SK-N-SH treated with all-trans-retinoic acid at 6 μM for 48 hours (cell line): ENCODE data around the gene ZC3H13.

Source experiments
- ATAC-seq: fragments of 200-7000 bp; cut with Tn5 transposase; 3 replicates; pipeline ENCODE4 v1.9.1; 2020; ENCODE audit warnings: mild to moderate bottlenecking, moderate library complexity
- BACH2 ChIP-seq: fragments of 250-450 bp; sonication (Bioruptor Pico); IDR thresholded peaks from 2 replicates; pipeline ENCODE4 v1.9.0; 2021; ENCODE audit warnings: mild to moderate bottlenecking, borderline replicate concordance
- CREB5 ChIP-seq: fragments of 250-450 bp; sonication (Bioruptor Pico); IDR thresholded peaks from 2 replicates; pipeline ENCODE4 v1.5.1; 2020; ENCODE audit warnings: low read depth, mild to moderate bottlenecking, moderate library complexity
- CSDC2 ChIP-seq: fragments of 250-450 bp; sonication (Bioruptor Pico); IDR thresholded peaks from 2 replicates; pipeline ENCODE4 v1.5.0; 2020; ENCODE audit warnings: mild to moderate bottlenecking, moderate library complexity
- ESRRG ChIP-seq: fragments of 250-450 bp; sonication (Bioruptor Pico); IDR thresholded peaks from 2 replicates; pipeline ENCODE4 v1.6.1; 2021; ENCODE audit warnings: mild to moderate bottlenecking
- GLIS3 ChIP-seq: fragments of 250-450 bp; sonication (Bioruptor Pico); IDR thresholded peaks from 2 replicates; pipeline ENCODE4 v1.5.0; 2020; ENCODE audit warnings: mild to moderate bottlenecking, moderate library complexity
- ISL1 ChIP-seq: fragments of 250-450 bp; sonication (Bioruptor Pico); IDR thresholded peaks from 2 replicates; pipeline ENCODE4 v2.1.2; 2022; ENCODE audit warnings: mild to moderate bottlenecking, moderate library complexity
- OSR1 ChIP-seq: fragments of 250-450 bp; sonication (Bioruptor Pico); IDR thresholded peaks from 2 replicates; pipeline ENCODE4 v1.8.0; 2022; ENCODE audit warnings: moderate library complexity, mild to moderate bottlenecking, inconsistent platforms
- PATZ1 ChIP-seq: fragments of 250-450 bp; sonication (Bioruptor Pico); IDR thresholded peaks from 2 replicates; pipeline ENCODE4 v1.8.0; 2020; ENCODE audit warnings: mild to moderate bottlenecking, moderate library complexity, borderline replicate concordance
- PPARA ChIP-seq: fragments of 250-450 bp; sonication (Bioruptor Pico); IDR thresholded peaks from 2 replicates; pipeline ENCODE4 v1.5.0; 2020; ENCODE audit warnings: mild to moderate bottlenecking, borderline replicate concordance
- RARB ChIP-seq: fragments of 250-450 bp; sonication (Bioruptor Pico); IDR thresholded peaks from 2 replicates; pipeline ENCODE4 v1.8.0; 2021; ENCODE audit warnings: mild to moderate bottlenecking, moderate library complexity
- SNAI2 ChIP-seq: fragments of 250-450 bp; sonication (Bioruptor Pico); IDR thresholded peaks from 2 replicates; pipeline ENCODE4 v1.5.0; 2020; ENCODE audit warnings: mild to moderate bottlenecking, moderate library complexity
- TCF4 ChIP-seq: fragments of 250-450 bp; sonication (Bioruptor Pico); IDR thresholded peaks from 2 replicates; pipeline ENCODE4 v1.8.0; 2021; ENCODE audit warnings: mild to moderate bottlenecking, moderate library complexity, borderline replicate concordance
- TOX ChIP-seq: fragments of 250-450 bp; sonication (Bioruptor Pico); IDR thresholded peaks from 2 replicates; pipeline ENCODE4 v1.8.0; 2021; ENCODE audit warnings: mild to moderate bottlenecking, moderate library complexity, borderline replicate concordance
- TSHZ2 ChIP-seq: fragments of 250-450 bp; sonication (Bioruptor Pico); IDR thresholded peaks from 2 replicates; pipeline ENCODE4 v1.5.0; 2020; ENCODE audit warnings: mild to moderate bottlenecking, moderate library complexity
- ZC3H10 ChIP-seq: fragments of 250-450 bp; sonication (Bioruptor Pico); IDR thresholded peaks from 2 replicates; pipeline ENCODE4 v1.5.1; 2021; ENCODE audit warnings: mild to moderate bottlenecking, moderate library complexity
- ZFP3 ChIP-seq: fragments of 250-450 bp; sonication (Bioruptor Pico); IDR thresholded peaks from 2 replicates; pipeline ENCODE4 v1.5.0; 2020; ENCODE audit warnings: mild to moderate bottlenecking, moderate library complexity
- ZFP30 ChIP-seq: fragments of 450-650 bp; formaldehyde crosslinking; IDR thresholded peaks from 2 replicates; pipeline ENCODE4 v1.5.0; 2022; ENCODE audit warnings: mild to moderate bottlenecking, moderate library complexity
- ZNF70 ChIP-seq: fragments of 450-650 bp; formaldehyde crosslinking; IDR thresholded peaks from 2 replicates; pipeline ENCODE4 v1.5.0; 2020; ENCODE audit warnings: mild to moderate bottlenecking, moderate library complexity
- ZNF8 ChIP-seq: fragments of 450-650 bp; formaldehyde crosslinking; IDR thresholded peaks from 2 replicates; pipeline ENCODE4 v1.5.0; 2020; ENCODE audit warnings: mild to moderate bottlenecking, moderate library complexity
- TF ChIP-seq, protein P1 (sequence below): fragments of 250-450 bp; sonication (Bioruptor Pico); IDR thresholded peaks from 2 replicates; pipeline ENCODE4 v1.5.1; 2021; ENCODE audit warnings: mild to moderate bottlenecking, moderate library complexity
- TF ChIP-seq, protein P2 (sequence below): fragments of 250-450 bp; sonication (Bioruptor Pico); IDR thresholded peaks from 2 replicates; pipeline ENCODE4 v1.8.0; 2021; ENCODE audit warnings: low read depth, mild to moderate bottlenecking, moderate library complexity, borderline replicate concordance

Gene ZC3H13

GRCh38 chr13:46071590-46072249, 19.2 kb upstream of the ZC3H13 start (continued):
- TF ChIP-seq CREB5 (CRISPR knock-in tag) = no peak
- TF ChIP-seq PATZ1 (CRISPR knock-in tag) = no peak
- TF ChIP-seq ZNF70 (CRISPR knock-in tag) = no peak
- no peak for TF ChIP-seq ZFP3 (CRISPR knock-in tag)
- TF ChIP-seq, all 23 proteins: peak for 0

DNA sequence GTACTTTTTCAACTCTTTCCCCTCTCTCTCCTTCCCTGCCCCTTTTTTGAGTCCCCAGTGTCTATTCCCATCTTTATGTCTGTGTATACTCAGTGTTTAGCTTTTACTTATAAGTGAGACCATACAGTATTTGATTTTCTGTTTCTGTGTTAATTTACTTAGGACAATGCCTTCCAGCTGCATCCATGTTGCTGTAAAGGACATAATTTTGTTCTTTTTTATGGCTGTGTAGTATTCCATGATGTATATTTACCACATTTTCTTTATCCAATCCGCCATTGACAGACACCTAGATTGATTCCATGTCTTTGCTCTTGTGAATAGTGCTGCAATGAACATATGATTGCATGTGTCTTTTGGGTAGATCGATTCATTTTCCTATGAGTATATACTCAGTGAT, 10.7 kb upstream of the ZC3H13 start:
- ATAC-seq = no peak
- TF ChIP-seq TOX (CRISPR knock-in tag) = no peak
- TF ChIP-seq GLIS3 (CRISPR knock-in tag) = no peak
- TF ChIP-seq BACH2 (CRISPR knock-in tag) = no peak
- no peak for TF ChIP-seq PPARA (CRISPR knock-in tag)

DNA sequence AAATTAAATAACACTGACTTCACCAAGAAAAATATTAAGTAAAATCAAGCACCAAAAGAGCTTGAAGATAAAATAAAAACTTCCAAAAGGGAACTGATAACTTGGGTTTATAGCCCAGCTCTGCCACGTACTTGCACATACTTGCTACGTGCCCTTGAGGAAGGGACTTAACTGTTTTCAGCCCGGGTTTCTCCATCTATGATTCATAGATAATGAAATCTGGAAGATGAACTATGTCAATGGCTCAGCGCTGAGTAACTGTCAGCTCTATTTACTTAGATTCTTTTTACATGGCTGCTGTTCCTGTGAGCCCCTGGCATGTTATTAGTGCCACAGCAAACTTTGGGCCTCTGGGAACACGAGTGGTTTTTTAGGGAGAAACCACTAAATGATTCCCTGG, 9.6 kb upstream of the ZC3H13 start:
- ATAC-seq = peak; percentile 63
- TF ChIP-seq BACH2 (CRISPR knock-in tag) = no peak
- TF ChIP-seq ISL1 (CRISPR knock-in tag) = 0 out of 2 replicates have a peak, but pooled peaks have one; percentile 10
- no peak for TF ChIP-seq CSDC2 (CRISPR knock-in tag)
- TF ChIP-seq, all 23 proteins: peak for 1

- ATAC-seq = no peak
- TF ChIP-seq ZNF70 (CRISPR knock-in tag) = no peak
These were observed 6.9 kb upstream of the ZC3H13 start for GRCh38 chr13:46059405-46059804.

GRCh38 chr13:46058268-46058667, 5.7 kb upstream of the ZC3H13 start:
- no peak for ATAC-seq
- TF ChIP-seq ISL1 (CRISPR knock-in tag) (no peak), BACH2 (CRISPR knock-in tag) (no peak), ZC3H10 (CRISPR knock-in tag) (no peak), ZFP3 (CRISPR knock-in tag) (no peak), PPARA (CRISPR knock-in tag) (no peak), CSDC2 (CRISPR knock-in tag) (no peak), TOX (CRISPR knock-in tag) (no peak), TCF4 (no peak), ZNF70 (CRISPR knock-in tag) (no peak), ZFP30 (CRISPR knock-in tag) (no peak), RARB (CRISPR knock-in tag) (no peak), TSHZ2 (CRISPR knock-in tag) (no peak), OSR1 (no peak), SNAI2 (CRISPR knock-in tag) (no peak), ESRRG (CRISPR knock-in tag) (no peak), ZNF8 (no peak)
- TF ChIP-seq, protein P1, sequence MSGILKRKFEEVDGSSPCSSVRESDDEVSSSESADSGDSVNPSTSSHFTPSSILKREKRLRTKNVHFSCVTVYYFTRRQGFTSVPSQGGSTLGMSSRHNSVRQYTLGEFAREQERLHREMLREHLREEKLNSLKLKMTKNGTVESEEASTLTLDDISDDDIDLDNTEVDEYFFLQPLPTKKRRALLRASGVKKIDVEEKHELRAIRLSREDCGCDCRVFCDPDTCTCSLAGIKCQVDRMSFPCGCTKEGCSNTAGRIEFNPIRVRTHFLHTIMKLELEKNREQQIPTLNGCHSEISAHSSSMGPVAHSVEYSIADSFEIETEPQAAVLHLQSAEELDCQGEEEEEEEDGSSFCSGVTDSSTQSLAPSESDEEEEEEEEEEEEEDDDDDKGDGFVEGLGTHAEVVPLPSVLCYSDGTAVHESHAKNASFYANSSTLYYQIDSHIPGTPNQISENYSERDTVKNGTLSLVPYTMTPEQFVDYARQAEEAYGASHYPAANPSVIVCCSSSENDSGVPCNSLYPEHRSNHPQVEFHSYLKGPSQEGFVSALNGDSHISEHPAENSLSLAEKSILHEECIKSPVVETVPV = no peak
- TF ChIP-seq, protein P2, sequence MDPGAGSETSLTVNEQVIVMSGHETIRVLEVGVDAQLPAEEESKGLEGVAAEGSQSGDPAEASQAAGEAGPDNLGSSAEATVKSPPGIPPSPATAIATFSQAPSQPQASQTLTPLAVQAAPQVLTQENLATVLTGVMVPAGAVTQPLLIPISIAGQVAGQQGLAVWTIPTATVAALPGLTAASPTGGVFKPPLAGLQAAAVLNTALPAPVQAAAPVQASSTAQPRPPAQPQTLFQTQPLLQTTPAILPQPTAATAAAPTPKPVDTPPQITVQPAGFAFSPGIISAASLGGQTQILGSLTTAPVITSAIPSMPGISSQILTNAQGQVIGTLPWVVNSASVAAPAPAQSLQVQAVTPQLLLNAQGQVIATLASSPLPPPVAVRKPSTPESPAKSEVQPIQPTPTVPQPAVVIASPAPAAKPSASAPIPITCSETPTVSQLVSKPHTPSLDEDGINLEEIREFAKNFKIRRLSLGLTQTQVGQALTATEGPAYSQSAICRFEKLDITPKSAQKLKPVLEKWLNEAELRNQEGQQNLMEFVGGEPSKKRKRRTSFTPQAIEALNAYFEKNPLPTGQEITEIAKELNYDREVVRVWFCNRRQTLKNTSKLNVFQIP (CRISPR knock-in tag) = no peak
